ENCODE data around the gene FAM3D. TPM values are rescaled to one million over a fixed set of nuclear protein-coding genes. Genes with fewer than 3 reads are reported as not detected.
"Not testable (repeated sequence)": the region's sequence is repeated elsewhere in the genome, so short reads cannot be mapped to it uniquely, and the experiment has no call there.

FAM3D gene
- total RNA-seq, 1 donor from 2014 or later = 0.11 TPM

DNA sequence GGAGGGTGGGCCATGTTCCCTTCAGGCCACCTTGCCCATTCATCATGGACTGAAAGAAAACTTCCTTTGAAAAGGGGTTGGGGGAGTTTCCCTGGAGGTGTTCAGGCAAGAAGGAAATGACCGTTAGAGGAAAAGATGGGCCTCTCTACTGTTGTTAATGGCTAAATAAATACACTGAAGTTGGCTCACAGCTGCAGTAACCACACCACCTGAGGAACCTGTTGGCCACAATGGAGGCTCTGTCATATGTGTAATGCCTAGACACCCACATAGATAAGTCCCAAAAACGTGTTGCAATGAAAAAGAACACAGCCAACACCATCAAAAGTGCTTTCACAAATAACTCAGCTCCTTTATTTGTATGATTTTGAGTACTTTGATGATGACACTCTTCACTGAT, 38.2 kb upstream of the FAM3D start:
- no peaks in the 10 kb centered on the region for H3K27me3 ChIP-seq
- Mint-ChIP-seq H3K27me3 (ENCODE audit: insufficient read depth, low read depth) (no peaks in the 10 kb centered on the region), H3K36me3 (no peaks in the 10 kb centered on the region), H3K27ac (no peak overlapping the region), H3K4me1 (no peaks in the 10 kb centered on the region), H3K4me3 (no peak overlapping the region), H3K9me3 (no peaks in the 10 kb centered on the region)
- no peak for DNase-seq (ENCODE audit: low spot score)
- no peak overlapping the region for H2AFZ ChIP-seq (replicated peaks)
- no peak overlapping the region for H3K9ac ChIP-seq
- no peaks in the 10 kb centered on the region for H3K79me2 ChIP-seq (ENCODE audit: low read depth)
- TF ChIP-seq, protein P1, sequence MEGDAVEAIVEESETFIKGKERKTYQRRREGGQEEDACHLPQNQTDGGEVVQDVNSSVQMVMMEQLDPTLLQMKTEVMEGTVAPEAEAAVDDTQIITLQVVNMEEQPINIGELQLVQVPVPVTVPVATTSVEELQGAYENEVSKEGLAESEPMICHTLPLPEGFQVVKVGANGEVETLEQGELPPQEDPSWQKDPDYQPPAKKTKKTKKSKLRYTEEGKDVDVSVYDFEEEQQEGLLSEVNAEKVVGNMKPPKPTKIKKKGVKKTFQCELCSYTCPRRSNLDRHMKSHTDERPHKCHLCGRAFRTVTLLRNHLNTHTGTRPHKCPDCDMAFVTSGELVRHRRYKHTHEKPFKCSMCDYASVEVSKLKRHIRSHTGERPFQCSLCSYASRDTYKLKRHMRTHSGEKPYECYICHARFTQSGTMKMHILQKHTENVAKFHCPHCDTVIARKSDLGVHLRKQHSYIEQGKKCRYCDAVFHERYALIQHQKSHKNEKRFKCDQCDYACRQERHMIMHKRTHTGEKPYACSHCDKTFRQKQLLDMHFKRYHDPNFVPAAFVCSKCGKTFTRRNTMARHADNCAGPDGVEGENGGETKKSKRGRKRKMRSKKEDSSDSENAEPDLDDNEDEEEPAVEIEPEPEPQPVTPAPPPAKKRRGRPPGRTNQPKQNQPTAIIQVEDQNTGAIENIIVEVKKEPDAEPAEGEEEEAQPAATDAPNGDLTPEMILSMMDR (IDR thresholded peaks at IDR 0.05) = no peak
- TF ChIP-seq EZH2 (IDR thresholded peaks at IDR 0.05) (no peak), EZH2phosphoT487 (IDR thresholded peaks at IDR 0.05) (no peak)
- no peak overlapping the region for H3K4me2 ChIP-seq
- H3K36me3 ChIP-seq = no peaks in the 10 kb centered on the region
- no peaks in the 10 kb centered on the region for H3K9me3 ChIP-seq (ENCODE audit: low read depth)
- no peak overlapping the region for H3K4me3 ChIP-seq
- no peaks in the 10 kb centered on the region for H4K20me1 ChIP-seq (ENCODE audit: low read depth)
- H3K4me1 ChIP-seq = no peaks in the 10 kb centered on the region
- H3K27ac ChIP-seq = no peak overlapping the region
- no peaks in the 10 kb centered on the region for H3F3A ChIP-seq (ENCODE audit: low read depth)

DNA sequence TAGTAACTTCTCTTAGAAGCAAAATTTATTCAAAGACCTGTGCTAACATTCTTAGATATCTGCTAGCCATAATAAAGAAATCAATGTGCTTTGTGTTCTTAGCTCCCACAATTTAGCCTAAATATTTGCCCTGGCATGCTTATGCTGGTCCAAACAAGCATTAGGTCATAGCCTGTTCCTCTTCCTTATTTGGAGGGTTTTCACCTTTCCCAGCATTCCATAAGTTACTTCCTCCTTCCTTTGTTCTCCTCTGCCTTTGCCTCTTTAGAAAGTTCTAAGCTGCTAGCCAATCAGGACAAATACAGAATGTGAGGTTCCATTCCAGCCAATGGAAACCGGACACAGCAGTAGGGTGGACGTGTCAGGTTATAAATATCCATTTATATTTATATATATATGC, 37.7 kb upstream of the FAM3D start:
- H3K4me1 Mint-ChIP-seq; DNase-seq (ENCODE audit: low spot score); H3F3A ChIP-seq (ENCODE audit: low read depth); H3K4me2 ChIP-seq; H3K27me3 Mint-ChIP-seq (ENCODE audit: insufficient read depth, low read depth); H3K9ac ChIP-seq; H3K4me3 Mint-ChIP-seq; H3K36me3 Mint-ChIP-seq; H3K36me3 ChIP-seq; H2AFZ ChIP-seq (replicated peaks); H3K27ac Mint-ChIP-seq; H3K79me2 ChIP-seq (ENCODE audit: low read depth); H3K9me3 ChIP-seq (ENCODE audit: low read depth); H4K20me1 ChIP-seq (ENCODE audit: low read depth); H3K4me1 ChIP-seq; H3K9me3 Mint-ChIP-seq; H3K4me3 ChIP-seq; H3K27ac ChIP-seq; H3K27me3 ChIP-seq: not testable (repeated sequence)

DNA sequence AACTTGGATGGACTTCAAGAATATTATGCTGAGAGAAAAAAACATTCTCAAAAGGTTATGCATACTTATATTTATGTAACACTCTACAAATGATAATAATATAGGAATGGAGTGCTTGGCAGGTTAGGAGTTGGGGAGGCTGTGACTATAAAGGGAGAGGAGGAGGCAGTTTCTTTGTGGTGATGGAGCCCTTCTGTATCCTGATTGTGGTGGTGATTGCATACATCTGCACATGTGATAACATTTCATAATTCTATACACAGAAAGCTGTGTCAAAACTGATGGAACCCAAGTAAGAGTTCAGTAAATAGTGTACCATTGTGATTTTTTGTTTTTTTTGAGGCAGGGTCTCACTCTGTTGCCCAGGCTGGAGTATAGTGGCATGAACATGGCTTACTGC, 31.7 kb upstream of the FAM3D start:
- H3K27me3 ChIP-seq = no peaks in the 10 kb centered on the region
- no peaks in the 10 kb centered on the region for H3K27me3 Mint-ChIP-seq (ENCODE audit: insufficient read depth, low read depth)
- no peaks in the 10 kb centered on the region for H3F3A ChIP-seq (ENCODE audit: low read depth)
- H3K9me3 ChIP-seq (ENCODE audit: low read depth) = peaks cover 6% of the 10 kb centered on the region
- H3K4me1 ChIP-seq = no peaks in the 10 kb centered on the region
- H3K4me2 ChIP-seq = no peak overlapping the region
- no peak overlapping the region for H3K4me3 ChIP-seq
- peaks cover 14% of the 10 kb centered on the region for H3K9me3 Mint-ChIP-seq
- no peaks in the 10 kb centered on the region for H3K4me1 Mint-ChIP-seq
- no peaks in the 10 kb centered on the region for H3K36me3 ChIP-seq
- no peak overlapping the region for H3K27ac Mint-ChIP-seq
- H3K36me3 Mint-ChIP-seq = no peaks in the 10 kb centered on the region
- no peak overlapping the region for H3K9ac ChIP-seq
- H2AFZ ChIP-seq (replicated peaks) = no peak overlapping the region
- no peak overlapping the region for H3K4me3 Mint-ChIP-seq
- TF ChIP-seq EZH2 (IDR thresholded peaks at IDR 0.05) (no peak), EZH2phosphoT487 (IDR thresholded peaks at IDR 0.05) (no peak)
- TF ChIP-seq, protein P1 (IDR thresholded peaks at IDR 0.05) = no peak
- no peak for DNase-seq (ENCODE audit: low spot score)
- no peaks in the 10 kb centered on the region for H4K20me1 ChIP-seq (ENCODE audit: low read depth)
- no peak overlapping the region for H3K27ac ChIP-seq
- no peaks in the 10 kb centered on the region for H3K79me2 ChIP-seq (ENCODE audit: low read depth)

DNA sequence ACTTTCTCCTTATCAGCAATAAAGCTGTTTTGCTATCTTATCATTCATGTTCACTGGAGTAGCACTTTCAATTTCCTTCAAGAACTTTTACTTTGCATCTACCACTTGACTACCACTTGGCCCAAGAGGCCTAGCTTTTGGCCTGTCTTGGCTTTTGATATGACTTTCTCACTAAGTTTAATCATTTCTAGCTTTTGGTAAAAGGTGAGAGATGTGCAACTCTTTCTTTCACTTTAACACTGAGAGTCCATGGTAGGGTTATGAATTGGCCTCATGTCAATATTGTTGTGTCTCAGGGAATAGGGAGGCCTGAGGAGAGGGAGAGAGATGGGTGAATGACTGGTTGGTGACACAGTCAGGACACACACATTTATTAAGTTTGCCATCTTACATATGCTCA, 31.0 kb upstream of the FAM3D start:
- no peak overlapping the region for H3K27ac ChIP-seq
- no peak overlapping the region for H2AFZ ChIP-seq (replicated peaks)
- no peaks in the 10 kb centered on the region for H3K4me1 ChIP-seq
- no peak overlapping the region for H3K9ac ChIP-seq
- H3K79me2 ChIP-seq (ENCODE audit: low read depth) = no peaks in the 10 kb centered on the region
- H3K4me2 ChIP-seq = no peak overlapping the region
- Mint-ChIP-seq H3K36me3 (no peaks in the 10 kb centered on the region), H3K27ac (no peak overlapping the region), H3K4me1 (no peaks in the 10 kb centered on the region), H3K4me3 (no peak overlapping the region), H3K27me3 (ENCODE audit: insufficient read depth, low read depth) (no peaks in the 10 kb centered on the region), H3K9me3 (peaks cover 14% of the 10 kb centered on the region)
- no peaks in the 10 kb centered on the region for H4K20me1 ChIP-seq (ENCODE audit: low read depth)
- no peak for DNase-seq (ENCODE audit: low spot score)
- H3F3A ChIP-seq (ENCODE audit: low read depth) = no peaks in the 10 kb centered on the region
- H3K9me3 ChIP-seq (ENCODE audit: low read depth) = peaks cover 11% of the 10 kb centered on the region
- no peaks in the 10 kb centered on the region for H3K36me3 ChIP-seq
- no peak overlapping the region for H3K4me3 ChIP-seq
- TF ChIP-seq EZH2 (IDR thresholded peaks at IDR 0.05) (no peak), EZH2phosphoT487 (IDR thresholded peaks at IDR 0.05) (no peak)
- TF ChIP-seq, protein P1 (IDR thresholded peaks at IDR 0.05) = no peak
- no peaks in the 10 kb centered on the region for H3K27me3 ChIP-seq

DNA sequence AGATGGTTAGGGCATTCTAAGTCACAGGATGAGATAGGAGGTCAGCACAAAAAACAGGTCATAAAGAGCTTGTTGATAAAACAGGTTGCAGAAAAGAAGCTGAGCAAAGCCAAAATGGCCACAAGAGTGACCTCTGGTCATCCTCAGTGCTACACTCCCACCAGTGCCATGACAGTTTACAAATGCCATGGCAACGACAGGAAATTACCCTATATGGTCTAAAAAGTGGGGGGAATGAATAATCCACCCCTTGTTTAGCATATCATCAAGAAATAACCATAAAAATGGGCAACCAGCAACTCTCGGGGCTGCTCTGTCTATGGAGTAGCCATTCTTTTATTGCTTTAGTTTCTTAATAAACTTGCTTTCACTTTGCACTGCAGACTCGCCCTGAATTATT, 30.2 kb upstream of the FAM3D start:
- not testable (repeated sequence) for H3K4me1 Mint-ChIP-seq; H3K27ac Mint-ChIP-seq; DNase-seq (ENCODE audit: low spot score); H3K27ac ChIP-seq; H3K4me2 ChIP-seq; H4K20me1 ChIP-seq (ENCODE audit: low read depth); H3K27me3 Mint-ChIP-seq (ENCODE audit: insufficient read depth, low read depth); H3K4me3 ChIP-seq; H3K4me3 Mint-ChIP-seq; H2AFZ ChIP-seq (replicated peaks); H3K27me3 ChIP-seq; H3F3A ChIP-seq (ENCODE audit: low read depth); H3K4me1 ChIP-seq; H3K36me3 ChIP-seq; H3K36me3 Mint-ChIP-seq; H3K9ac ChIP-seq; H3K79me2 ChIP-seq (ENCODE audit: low read depth)
- peaks cover 18% of the 10 kb centered on the region for H3K9me3 ChIP-seq (ENCODE audit: low read depth)
- H3K9me3 Mint-ChIP-seq = peaks cover 19% of the 10 kb centered on the region
